HG03108 (cell line): ENCODE results near the gene TMEM229B.

Experiments used
- ATAC-seq: cut with Tn5 transposase; IDR thresholded peaks from one replicate; pipeline ENCODE4 v1.9.1; 2021; ENCODE audit warnings: moderate library complexity; ENCODE audit not compliant: unreplicated experiment

Gene TMEM229B

DNA sequence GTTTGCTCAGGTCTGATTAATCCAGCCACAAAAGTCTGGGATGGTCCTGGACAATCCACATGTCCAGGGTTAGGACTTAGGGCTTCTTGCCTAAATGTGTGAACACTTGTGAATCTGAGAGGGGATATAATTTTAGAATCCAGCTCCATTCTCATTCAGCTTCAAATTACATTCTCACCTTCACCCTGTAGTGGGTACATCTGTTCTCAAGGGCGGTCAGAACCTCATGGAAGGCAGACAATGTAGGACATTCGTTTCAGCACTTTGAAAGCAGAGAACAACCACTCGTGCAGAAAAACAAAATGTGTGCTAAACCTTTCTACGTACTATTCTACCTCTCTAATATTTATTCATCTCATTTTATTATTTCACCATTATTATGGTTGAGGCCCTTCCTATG lies 1.2 kb downstream of the TMEM229B start:
- ATAC-seq: no peak

DNA sequence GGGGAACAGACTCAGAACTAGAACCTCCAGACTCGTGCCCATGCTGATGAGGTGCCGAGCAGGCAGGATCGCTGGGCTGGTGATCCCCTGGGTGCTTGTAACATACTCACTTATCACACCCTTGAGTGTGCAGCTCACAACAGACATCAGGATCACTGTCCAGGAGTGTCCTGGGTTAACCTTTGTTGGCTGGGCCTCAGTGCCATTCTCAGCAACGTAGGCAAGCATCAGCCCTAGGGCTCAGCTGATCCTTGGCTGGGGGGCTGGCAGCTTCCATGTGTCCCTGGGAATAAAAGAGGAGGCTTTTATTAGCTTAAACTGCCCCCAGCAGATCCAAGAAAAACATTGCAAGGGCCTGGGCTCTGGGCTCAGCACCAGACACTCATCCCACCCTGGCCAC lies 1.6 kb downstream of the TMEM229B start:
- no peak for ATAC-seq

DNA sequence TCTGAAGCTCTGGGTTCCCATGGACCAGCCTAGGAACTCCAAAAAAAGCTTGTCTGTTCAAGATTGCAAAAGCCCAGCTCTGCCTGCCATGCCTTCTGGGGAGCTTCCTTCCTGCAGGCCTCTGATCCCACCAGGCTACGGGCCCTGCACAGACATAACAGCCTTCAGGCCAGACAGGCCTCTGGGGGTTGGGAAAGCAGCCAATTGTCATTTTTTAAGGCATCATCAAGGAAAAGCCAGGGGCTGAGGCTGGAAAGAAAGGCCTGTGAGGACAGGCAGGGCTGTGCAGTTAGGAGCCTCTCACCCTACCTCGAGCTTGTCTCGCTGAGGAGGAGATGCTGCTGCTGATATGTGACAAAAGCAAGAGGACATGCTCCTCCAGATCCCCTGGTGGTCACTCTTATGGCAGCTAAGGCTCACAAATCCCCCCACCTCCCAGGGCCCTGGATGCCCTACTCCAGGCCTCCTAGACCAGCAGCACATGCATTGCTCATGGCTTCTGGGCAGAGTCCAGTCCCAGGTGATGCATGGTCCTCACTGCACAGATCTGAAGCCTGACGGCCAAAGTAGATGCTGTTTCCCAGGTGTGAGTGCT lies 2.9 kb downstream of the TMEM229B start:
- no peak for ATAC-seq

DNA sequence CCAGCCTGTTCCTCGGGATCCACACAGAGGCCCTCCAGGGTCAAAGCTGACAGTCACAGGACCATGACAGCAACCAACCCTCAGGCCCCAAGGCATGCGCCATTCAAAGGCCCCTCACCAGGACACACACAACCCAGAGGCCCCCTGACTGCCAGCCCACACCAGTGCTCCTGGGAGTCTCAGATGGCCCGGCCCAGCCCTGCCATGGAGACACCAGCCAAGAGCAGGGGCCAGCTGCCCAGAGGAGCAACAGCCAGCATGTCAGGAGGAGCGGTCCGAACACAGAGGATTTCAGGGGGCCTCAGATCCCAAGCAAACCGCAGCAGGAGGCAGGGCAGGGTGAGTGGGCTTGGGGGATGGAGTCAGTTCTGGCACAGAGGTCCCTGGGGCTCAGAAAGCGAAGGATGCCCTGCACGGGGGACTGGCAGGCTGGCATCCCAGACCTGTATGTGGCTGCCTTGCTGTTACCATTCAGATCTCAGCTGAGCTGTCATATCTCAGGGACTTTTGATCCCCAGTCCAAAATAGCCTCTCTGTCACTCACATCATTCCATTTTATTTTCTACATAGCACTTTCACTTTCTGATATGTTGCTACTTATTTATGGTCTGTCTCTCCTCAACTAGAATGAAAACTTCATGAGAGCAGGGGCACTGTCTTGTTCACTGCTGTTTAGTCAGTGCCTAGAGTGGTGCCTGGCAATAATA lies 4.8 kb downstream of the TMEM229B start:
- no peak for ATAC-seq

DNA sequence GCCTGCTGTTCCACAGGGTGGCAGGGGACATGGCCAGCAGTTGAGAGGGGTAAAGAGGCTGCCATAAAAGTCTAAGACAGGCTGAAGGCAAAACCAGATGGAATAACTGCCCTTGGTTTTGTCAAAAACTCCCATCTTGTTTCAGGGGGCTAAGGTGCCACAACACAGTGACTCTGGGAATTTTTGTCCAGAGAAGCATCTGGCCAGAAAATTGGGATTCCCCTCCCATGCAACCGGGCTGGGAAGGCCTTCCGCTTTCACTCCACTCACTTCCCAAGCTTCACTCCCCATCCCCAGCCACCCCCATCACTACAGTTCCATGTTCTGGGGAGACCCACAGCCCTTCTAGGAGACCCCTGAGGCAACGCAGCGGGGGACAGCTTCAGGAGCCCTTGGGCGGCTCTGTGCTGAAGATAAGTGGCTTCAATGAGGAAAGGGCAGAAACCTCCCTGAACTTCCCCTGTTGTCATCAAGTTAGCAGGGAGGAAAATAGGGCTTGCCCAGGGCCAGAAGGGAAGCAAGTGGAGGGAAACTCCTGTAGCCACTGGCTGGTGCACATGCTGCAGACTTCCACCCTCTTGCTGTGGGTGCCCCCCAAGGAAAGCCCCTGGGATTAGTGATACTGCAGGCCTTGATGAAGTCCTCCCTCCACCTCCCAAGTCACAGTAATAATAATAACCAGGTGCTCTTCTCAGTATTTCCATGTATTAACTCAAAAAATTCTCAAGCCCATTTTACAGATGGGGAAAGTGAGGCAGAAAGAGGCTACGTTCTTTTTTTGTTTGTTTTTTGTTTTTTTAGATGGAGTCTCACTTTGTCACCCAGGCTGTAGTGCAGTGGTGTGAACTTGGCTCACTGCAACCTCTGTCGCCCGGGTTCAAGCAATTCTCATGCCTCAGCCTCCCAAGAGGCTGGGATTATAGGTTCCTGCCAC lies 6.0 kb downstream of the TMEM229B start:
- no peak for ATAC-seq

DNA sequence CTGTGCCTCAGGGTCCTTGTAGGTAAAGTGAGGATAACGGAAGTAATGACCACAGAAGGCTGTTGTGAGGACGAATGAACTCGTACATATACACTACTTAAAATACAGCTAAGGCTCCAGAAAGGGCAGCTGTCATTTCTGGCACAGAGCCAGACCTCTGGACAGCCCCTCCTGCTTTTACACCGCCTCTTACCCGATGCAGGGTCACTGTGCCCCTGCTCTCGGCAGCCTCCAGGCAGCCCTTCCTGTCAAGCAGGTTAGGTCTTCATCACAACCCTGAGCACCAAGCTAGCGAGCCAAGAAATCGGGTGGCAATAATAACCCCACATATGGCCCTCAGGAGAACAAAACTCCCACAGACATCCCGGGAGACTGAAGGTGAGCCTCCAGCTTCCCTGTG lies 8.5 kb downstream of the TMEM229B start:
- ATAC-seq: no peak

DNA sequence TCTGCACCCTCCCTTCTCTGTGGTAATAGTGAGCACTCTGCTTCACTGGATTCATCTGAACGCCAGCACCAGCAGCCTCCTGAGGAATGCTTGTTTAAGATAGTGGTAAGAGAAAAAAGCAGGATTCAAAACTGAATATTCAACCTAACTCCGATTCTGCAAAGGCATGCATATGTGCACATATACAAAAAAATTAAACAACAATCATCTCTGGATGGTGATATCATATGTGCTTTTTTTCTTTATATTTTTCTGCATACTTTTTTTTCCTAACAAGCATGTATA lies 9.8 kb downstream of the TMEM229B start:
- ATAC-seq: no peak

DNA sequence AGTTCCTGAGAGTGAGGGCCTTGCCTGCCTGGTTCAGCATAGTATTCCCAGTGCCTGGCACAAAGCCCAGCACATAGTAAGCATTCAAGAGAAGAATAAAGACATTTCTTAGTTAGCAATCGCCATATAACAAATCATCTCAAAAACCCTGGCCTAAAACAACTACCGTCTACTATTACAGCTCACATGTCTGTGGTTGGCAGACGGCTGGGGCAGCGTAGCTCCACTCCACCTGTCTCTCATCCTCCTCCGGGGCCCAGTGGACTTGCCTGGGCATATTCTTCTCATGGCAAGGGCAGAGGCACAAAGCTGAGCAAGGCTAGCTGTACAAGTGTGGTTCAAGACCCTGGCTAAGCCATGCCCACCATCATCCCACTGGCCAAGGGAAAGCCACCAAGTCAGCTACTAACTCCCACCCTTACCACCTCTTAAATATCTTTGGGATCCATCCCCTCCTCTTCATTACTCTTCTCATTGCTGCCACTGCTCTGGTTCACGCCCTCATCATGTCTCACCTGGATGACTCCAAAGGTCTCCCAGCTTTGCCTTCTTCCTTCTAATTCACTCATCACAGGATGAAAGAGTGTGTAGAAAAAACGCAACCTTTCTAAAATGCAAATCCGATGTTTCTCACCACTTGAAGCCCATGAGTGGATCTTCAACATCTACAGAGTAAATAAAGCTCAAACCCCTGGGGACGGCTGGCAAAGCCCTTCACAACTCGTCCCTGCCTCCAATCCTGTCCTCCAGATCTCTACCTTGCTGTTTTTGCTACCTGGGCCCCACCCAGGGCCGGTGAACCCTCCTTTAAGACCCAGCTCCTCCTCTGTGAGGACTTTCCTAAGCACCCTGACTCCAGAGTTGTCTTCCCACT lies 10.4 kb downstream of the TMEM229B start:
- ATAC-seq: no peak

DNA sequence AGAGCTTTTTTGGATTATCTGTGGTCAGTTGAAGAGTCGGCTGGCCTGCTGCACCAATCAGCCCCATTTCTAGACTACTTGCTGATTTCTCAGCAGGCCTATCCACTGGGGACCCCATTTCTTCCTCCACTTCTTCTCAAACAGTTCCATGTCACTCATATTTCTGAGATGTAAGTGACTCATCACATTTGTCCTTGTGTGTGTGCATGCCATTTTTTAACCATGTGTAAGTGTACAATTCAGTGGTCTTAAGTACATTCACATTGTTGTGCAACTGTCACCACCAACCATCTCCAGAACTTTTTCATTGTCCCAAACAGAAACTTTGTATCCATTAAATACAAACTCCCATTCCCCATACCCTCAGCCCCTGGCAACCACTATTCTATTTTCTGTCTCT lies 14.2 kb downstream of the TMEM229B start:
- ATAC-seq: no peak

DNA sequence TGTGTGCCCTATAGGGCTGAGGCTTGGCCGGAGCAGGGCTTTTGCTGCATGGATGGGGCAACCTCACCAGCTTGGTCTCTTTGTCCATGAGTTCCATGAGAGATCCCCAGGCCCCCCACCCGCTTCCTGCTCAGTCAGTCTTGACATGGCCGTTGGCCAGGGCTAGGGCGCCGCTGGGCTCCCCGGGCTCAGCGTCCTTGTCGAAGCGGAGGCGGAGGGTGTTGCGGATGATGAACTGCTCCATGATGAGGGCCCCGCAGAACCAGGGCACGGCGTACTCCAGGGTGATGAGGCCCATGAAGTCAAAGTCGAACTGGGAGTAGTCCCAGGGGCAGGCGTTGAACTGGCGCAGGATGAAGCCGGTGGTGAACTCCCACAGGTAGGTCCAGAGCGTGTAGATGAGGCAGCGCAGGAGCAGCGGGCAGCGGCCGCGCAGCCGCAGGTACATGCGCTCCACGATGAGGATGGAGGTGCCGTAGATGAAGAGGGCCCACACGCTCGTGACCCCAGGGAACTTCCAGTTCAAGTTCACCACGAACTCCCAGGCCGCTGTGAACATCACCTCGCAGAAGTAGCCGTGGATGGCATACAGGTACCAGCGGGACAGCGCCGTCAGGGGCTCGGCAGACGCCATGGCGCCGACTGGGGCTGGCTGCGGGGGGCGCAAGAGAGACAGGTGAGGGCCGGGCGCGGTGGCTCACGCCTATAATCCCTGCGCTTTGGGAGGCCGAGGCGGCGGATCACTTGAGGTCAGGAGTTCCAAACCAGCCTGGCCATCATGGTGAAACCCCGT lies 15.0 kb downstream of the TMEM229B start:
- ATAC-seq: no peak

DNA sequence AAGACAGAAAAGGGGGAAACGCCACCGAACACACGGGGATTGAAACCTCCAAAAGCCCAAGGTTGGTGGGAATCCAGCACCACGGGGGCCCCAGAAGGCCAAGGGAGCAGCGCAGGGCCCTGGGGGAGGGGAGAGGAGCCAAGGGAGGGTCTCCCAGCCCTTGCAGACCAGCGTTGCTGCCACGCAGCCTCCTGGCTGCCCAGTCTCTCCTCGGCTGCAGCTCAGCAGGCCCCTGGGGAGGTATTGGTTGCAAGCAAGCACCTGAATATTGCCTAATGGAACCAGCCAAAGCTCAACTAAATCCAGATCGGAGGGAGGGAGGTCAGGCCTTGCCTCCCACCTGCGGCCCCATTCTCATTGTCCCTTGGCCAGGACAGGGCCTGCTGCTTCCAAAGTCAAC lies 15.8 kb downstream of the TMEM229B start:
- ATAC-seq: no peak

DNA sequence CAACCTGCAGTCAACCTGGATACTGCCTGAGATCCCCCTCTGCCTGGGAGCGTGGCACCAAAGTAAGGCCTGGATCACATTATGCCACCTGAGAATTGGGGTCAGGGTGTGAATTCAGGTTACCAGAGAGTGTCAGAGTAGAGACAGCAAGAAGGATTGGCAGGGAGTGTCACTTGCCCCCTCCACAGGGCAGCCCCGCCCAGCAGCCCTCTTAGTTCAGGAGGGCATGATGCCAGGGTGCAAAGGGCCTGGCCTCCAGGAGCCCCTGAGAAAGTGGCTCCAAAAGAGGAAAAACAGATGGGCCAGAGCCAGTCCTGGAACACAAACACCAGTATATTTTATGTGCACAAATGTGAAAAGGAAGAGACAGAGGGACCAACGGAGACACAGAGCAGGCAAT lies 18.6 kb downstream of the TMEM229B start:
- no peak for ATAC-seq

DNA sequence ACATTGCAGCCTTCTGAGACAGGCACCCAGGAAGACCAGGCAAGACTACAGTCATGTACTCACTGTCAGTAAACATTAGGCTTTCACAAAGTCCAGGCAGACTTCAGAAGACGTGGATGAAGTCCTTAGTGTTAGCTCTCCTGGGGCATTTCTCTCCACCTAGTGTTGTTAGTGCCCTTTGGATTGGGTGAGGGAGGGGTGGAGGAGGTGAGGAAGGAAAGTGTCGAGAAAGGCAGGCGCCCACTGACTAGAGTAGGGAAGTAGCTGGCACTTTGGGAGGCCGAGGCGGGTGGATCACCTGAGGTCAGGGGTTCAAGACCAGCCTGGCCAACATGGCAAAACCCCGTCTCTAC lies 20.2 kb downstream of the TMEM229B start:
- no peak for ATAC-seq

DNA sequence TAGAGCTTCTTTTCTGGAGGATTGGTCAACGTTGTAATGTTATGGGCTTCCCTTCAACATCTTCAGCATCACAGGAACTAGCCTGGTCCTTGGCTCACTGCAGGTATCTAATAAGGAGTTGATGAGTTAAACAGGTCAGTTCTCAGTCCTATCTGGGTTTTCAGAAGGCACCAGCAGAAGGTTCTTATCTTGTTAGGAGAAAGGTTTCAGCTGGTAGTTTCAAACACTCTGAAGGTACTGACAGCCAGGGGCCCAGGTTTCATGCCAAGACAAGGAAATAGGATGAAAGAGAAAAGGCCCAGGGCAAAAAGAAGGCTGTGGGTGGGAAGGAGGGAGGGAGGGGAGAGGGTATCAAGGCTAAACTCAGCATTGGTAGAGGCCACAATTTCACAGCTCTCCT lies 21.4 kb downstream of the TMEM229B start:
- no peak for ATAC-seq

DNA sequence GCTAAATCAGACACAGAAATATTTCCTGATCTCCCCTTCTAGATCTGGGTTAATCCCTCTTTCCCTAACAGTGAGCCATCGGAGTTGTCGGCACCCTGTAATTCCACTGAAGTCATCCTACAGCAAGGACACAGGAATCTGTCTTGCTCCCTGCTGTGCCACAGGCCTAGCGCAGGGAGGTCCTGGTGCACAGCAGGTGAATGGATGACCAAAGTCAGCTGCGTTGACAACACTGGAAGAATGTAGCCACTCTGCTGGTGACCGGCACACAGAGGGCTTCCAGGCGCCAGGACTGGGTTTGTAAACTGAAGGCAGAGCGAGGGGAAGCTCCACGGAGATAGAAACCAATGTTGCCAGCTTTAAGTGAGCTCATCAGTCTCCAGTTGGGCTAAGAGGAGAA lies 23.6 kb downstream of the TMEM229B start:
- no peak for ATAC-seq

DNA sequence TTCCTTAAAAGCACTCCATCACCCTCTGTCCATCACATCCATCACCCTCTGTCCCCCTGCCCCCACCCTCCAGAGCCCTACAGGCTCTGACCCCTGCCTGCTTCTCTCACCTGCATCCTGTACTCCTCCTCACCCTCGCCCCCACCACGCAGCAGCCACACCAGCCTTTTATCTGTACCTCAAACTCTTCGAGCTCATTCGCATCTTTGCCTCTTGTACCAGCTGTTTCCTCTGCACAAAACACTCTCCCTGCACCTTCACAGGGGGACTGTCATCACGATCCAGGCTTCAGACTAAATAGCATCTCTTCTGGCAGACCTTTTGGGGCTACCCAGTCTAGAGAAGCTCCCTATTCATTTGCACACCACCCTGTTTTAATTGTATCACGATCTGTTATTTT lies 24.1 kb downstream of the TMEM229B start:
- ATAC-seq: no peak

DNA sequence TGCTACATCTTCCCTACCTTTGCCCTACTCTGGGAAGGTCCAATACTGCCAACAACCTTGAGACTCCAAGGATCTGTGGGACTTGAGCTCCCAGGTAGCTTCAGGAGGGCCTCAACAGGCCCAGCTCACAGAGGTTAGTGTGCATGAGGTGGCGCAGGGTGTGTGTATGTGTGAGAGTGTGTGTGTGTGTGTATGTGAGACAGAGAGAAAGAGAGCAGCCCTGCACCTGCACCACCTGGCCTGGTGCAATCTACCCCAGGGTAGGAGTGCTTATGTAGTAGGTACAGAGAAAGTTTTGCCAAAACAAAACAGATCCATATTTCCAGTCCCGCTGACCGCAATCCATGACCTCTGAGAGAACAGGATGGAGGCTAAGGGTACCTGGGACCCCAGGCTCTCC lies 24.6 kb downstream of the TMEM229B start:
- ATAC-seq: no peak

DNA sequence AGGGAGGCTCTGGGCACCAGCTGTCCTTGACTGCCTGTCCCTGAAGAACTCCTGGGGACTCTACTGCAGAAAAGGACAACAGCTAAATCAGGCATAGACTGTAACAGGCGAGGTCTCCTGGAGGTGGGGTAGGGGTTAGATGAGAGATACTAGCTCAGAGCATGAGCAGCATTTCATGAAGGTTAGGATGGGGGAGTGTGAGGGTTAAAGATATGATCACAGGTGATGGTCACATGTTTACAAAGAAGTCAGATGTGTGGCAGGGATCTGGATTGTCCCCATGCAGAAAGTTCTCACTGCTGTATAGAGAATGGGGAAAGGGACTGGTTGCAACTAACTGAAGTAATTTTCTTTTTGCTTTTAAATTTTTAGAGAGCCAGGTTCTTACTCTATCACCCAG lies 26.5 kb downstream of the TMEM229B start:
- no peak for ATAC-seq

DNA sequence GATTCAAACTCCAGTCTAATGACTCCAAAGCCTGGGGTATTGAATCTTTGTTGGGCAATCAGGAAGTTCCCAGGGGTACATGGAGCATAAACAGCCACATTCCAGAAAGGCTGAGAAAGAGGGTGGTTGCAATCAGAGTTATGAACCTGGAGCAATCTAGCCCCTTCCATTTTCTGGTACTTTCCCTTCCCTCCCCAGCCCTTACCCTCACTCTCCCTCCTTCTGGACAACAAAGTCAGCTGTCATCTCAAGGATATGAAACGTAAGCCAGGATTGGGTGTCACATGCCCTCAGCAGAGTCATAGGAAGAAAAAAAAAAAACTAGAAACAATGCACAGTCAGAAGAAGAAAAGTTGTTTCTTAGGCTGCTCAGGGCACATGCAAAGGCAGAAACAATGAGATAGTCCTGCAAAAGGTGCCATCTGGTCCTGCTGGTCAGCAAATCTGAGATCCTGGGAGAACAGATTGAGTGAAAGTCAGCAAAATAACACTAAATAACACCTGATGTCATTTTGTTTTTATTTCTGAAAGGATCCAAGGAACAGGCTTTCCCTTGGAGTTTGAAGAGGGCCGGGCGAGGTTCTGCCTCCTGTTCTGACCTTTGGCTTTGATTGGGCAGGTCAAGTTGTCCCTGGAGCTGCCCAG lies 27.1 kb downstream of the TMEM229B start:
- no peak for ATAC-seq

DNA sequence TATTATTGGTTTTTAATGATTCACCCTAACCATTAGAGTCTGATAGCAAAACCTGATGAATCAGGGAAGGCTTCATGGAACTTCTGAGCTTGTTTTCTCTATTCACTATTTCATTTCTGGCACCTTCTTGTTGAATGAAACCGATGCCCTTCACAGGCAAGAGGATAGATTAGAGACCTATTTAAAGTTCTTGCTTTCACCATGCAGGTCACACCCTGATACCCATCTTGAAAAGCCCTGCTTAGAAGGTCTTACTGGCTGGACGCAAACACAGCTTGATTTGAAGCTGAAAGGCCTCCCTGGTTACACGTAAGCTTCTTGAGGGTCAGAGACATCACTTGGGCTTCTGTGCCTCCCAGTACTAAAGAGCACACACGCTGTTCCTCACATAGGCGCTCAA lies 29.2 kb downstream of the TMEM229B start:
- no peak for ATAC-seq
